Neuronal stem cell (in vitro differentiated cells): ENCODE measurements around the gene TEX19.

ENCODE experiments used
- DNase-seq: peaks from one replicate; pipeline ENCODE4 v3.0.0-alpha.2; 2013; ENCODE audit warnings: low spot score
- H2AFZ ChIP-seq: one replicate; pipeline ENCODE4 v1.6.1; 2013; ENCODE audit warnings: mild to moderate bottlenecking, low read length, inconsistent platforms
- H2AK5ac ChIP-seq: 2 replicates; pipeline ENCODE4 v1.6.1; 2013; ENCODE audit warnings: low read depth, mild to moderate bottlenecking, inconsistent platforms, low read length, moderate library complexity, mixed read lengths
- H2BK120ac ChIP-seq: 2 replicates; pipeline ENCODE4 v1.6.1; 2013; ENCODE audit warnings: low read depth, mild to moderate bottlenecking, inconsistent platforms, low read length, moderate library complexity, mixed read lengths
- H2BK12ac ChIP-seq: one replicate; pipeline ENCODE4 v1.6.1; 2013; ENCODE audit warnings: low read length, inconsistent platforms
- H2BK15ac ChIP-seq: 2 replicates; pipeline ENCODE4 v1.6.1; 2013; ENCODE audit warnings: mild to moderate bottlenecking, low read length, inconsistent platforms, mixed read lengths
- H2BK5ac ChIP-seq: one replicate; pipeline ENCODE4 v1.6.1; 2013; ENCODE audit warnings: inconsistent platforms, mild to moderate bottlenecking, low read length, moderate library complexity
- H3K14ac ChIP-seq: one replicate; pipeline ENCODE4 v1.6.1; 2013; ENCODE audit warnings: low read length, inconsistent platforms
- H3K18ac ChIP-seq: 2 replicates; pipeline ENCODE4 v1.6.1; 2013; ENCODE audit warnings: low read length, inconsistent platforms
- H3K23ac ChIP-seq: 2 replicates; pipeline ENCODE4 v1.6.1; 2013; ENCODE audit warnings: low read depth, mild to moderate bottlenecking, mixed read lengths, low read length, inconsistent platforms; ENCODE audit not compliant: poor library complexity
- H3K27ac ChIP-seq: replicated peaks from 3 replicates; pipeline ENCODE4 v1.5.1; 2013; ENCODE audit warnings: low read length, inconsistent platforms
- H3K27me3 ChIP-seq, 3 experiments: 2 replicates each; pipeline ENCODE4 v1.6.1; 2013; ENCODE audit warnings: low read length in 3 of 3, mild to moderate bottlenecking in 2 of 3, inconsistent platforms in 1 of 3, low read depth in 1 of 3, mixed read lengths in 1 of 3, moderate library complexity in 1 of 3; ENCODE audit not compliant: control insufficient read depth in 3 of 3, insufficient read depth in 3 of 3
- H3K36me3 ChIP-seq, 2 donors: replicated peaks in 1 of 2; 2 replicates each; pipeline ENCODE4 v1.6.1; 2013; ENCODE audit warnings: low read length in 2 of 2; ENCODE audit not compliant: control insufficient read depth in 2 of 2, insufficient read depth in 2 of 2
- H3K4ac ChIP-seq: 2 replicates; pipeline ENCODE4 v1.6.1; 2013; ENCODE audit warnings: inconsistent platforms, mild to moderate bottlenecking, low read length, moderate library complexity
- H3K4me1 ChIP-seq, 2 donors: 1 replicate in 1 of 2; 2 replicates in 1 of 2; pipeline ENCODE4 v1.6.1; 2013; ENCODE audit warnings: low read length in 2 of 2, low read depth in 1 of 2; ENCODE audit not compliant: control insufficient read depth in 2 of 2, insufficient read depth in 1 of 2
- H3K4me2 ChIP-seq: one replicate; pipeline ENCODE4 v1.6.1; 2013; ENCODE audit warnings: mild to moderate bottlenecking, low read length, inconsistent platforms; ENCODE audit not compliant: insufficient read depth, poor library complexity, severe bottlenecking
- H3K4me3 ChIP-seq, 2 donors: 2 replicates each; pipeline ENCODE4 v1.5.1; 2013; ENCODE audit warnings: low read length in 2 of 2, mild to moderate bottlenecking in 2 of 2, inconsistent platforms in 1 of 2, moderate library complexity in 1 of 2
- H3K79me1 ChIP-seq: one replicate; pipeline ENCODE4 v1.6.1; 2013; ENCODE audit warnings: low read depth, mild to moderate bottlenecking, inconsistent platforms, low read length, moderate library complexity
- H3K9ac ChIP-seq: one replicate; pipeline ENCODE4 v1.6.1; 2013; ENCODE audit warnings: mild to moderate bottlenecking, low read depth, low read length, inconsistent platforms; ENCODE audit not compliant: poor library complexity
- H3K9me3 ChIP-seq, 2 donors: replicated peaks in 1 of 2; 2 replicates each; pipeline versions ENCODE3 to v1.6.1; 2013; ENCODE audit warnings: low read length in 2 of 2, mild to moderate bottlenecking in 2 of 2, inconsistent platforms in 1 of 2, low read depth in 1 of 2, mixed read lengths in 1 of 2, moderate library complexity in 1 of 2; ENCODE audit not compliant: control insufficient read depth in 2 of 2, insufficient read depth in 1 of 2
- H4K8ac ChIP-seq: one replicate; pipeline ENCODE4 v1.6.1; 2013; ENCODE audit warnings: low read depth, mild to moderate bottlenecking, inconsistent platforms, low read length, moderate library complexity
- H4K91ac ChIP-seq: one replicate; pipeline ENCODE4 v1.6.1; 2013; ENCODE audit warnings: low read length, low read depth, mild to moderate bottlenecking, inconsistent platforms; ENCODE audit not compliant: poor library complexity
- WGBS, 2 donors: extraction: QIAGEN DNeasy Blood & Tissue Kit; methylation state at CpG; one replicate each; pipeline ENCODE4 v1.1.7; 2013; ENCODE audit warnings: missing lambda C conversion rate in 2 of 2, mixed read lengths in 1 of 2; ENCODE audit not compliant: insufficient read length in 2 of 2, insufficient replicate concordance in 1 of 2; ENCODE audit errors: extremely low coverage in 2 of 2; 5-methylcytosine and 5-hydroxymethylcytosine counted together

Gene TEX19

DNA sequence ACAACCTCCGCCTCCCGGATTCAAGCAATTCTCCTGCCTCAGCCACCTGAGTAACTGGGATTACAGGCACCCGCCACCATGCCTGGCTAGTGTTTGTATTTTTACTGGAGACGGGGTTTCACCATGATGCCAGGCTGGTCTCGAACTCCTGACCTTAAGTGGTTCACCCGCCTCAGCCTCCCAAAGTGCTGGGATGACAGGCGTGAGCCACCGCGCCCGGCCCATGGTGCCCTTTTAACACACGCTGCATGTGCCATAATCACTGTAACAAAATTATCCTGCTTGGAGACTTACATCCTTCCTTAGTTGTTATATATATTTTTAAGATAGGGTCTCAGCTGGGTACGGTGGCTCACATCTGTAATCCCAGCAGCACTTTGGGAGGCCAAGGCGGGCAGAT lies 47.1 kb upstream of the TEX19 start:
- no CpG with 5 or more reads among the region's 13 CpGs for WGBS, 2 donors
- no peak overlapping the region for H3K27ac ChIP-seq

DNA sequence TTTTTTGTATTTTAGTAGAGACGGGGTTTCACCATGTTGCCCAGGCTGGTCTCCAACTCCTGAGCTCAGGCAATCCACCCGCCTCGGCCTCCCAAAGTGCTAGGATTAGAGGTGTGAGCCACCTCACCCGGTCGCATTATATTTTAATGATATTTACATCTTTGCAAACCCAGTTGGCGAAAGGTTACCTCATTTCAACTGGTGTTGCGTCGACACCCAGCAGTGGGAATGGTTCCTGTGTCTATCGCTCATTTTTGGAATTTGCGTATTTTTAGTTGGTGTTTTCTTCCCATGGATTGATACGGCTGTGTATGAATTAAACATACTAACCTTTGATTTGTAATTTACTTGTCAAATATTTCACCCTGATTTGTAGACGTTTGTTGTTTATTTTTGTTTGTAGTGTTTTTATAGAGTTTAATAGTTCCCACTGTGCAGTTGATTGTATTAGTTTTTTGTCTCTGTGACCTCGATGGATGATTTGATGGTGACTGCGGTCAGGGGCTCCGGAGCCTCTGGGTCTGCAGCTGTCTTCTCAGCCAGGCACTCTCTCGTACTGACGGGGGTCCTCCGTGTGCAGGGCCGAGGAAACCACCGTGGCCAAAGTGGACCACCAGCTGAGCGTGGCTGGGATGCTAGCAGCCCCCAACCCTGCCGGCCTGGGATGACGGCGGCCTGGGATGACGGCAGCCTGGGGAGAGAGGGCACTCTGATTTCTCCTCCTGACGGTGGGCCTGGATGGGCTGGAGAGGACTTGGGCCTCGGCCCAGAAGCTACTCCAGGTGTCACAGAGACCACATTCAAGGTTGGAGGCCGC lies 45.6 kb upstream of the TEX19 start:
- Histone ChIP-seq H3K27me3 (peaks cover 0 to 39% (median 0%) of the 10 kb centered on the region in 3 experiments), H3K4me1 (peaks cover 11 to 14% of the 10 kb centered on the region in 2 donors), H4K8ac (no peak overlapping the region), H3K36me3 (no peaks in the 10 kb centered on the region), H3K27ac (no peak overlapping the region), H3K79me1 (no peaks in the 10 kb centered on the region), H2BK15ac (no peak overlapping the region), H4K91ac (peak overlapping the region; percentile 9), H2BK5ac (peak overlapping the region; percentile 53), H2BK12ac (no peak overlapping the region), H3K4me3 (no peak overlapping the region), H2AK5ac (peak overlapping the region; percentile 54), H3K9me3 (peaks cover 0 to 2% of the 10 kb centered on the region in 2 donors), H3K9ac (no peak overlapping the region), H3K23ac (peak overlapping the region; percentile 89), H3K4me2 (no peak overlapping the region), H3K14ac (peak overlapping the region; percentile 31), H2BK120ac (no peak overlapping the region), H3K18ac (peak overlapping the region; percentile 20), H2AFZ (no peak overlapping the region), H3K4ac (no peak overlapping the region)
- WGBS, 2 donors: no CpG with 5 or more reads among the region's 28 CpGs
- DNase-seq: no peak

More for the DNA sequence above, 47.1 kb upstream of the TEX19 start:
- Histone ChIP-seq H3K79me1 (no peaks in the 10 kb centered on the region), H3K4me2 (no peak overlapping the region), H4K91ac (no peak overlapping the region), H2BK120ac (no peak overlapping the region), H3K36me3 (no peaks in the 10 kb centered on the region), H2BK15ac (no peak overlapping the region), H2BK12ac (no peak overlapping the region), H3K4me1 (peaks cover 11 to 13% of the 10 kb centered on the region in 2 donors), H3K4ac (no peak overlapping the region), H4K8ac (no peak overlapping the region), H2AK5ac (no peak overlapping the region), H3K4me3 (no peak overlapping the region), H3K9ac (no peak overlapping the region), H2AFZ (no peak overlapping the region), H3K14ac (no peak overlapping the region), H3K23ac (no peak overlapping the region), H3K18ac (no peak overlapping the region), H3K27me3 (peaks cover 0 to 38% (median 0%) of the 10 kb centered on the region in 3 experiments), H3K9me3 (no peaks in the 10 kb centered on the region), H2BK5ac (no peak overlapping the region)
- no peak for DNase-seq

DNA sequence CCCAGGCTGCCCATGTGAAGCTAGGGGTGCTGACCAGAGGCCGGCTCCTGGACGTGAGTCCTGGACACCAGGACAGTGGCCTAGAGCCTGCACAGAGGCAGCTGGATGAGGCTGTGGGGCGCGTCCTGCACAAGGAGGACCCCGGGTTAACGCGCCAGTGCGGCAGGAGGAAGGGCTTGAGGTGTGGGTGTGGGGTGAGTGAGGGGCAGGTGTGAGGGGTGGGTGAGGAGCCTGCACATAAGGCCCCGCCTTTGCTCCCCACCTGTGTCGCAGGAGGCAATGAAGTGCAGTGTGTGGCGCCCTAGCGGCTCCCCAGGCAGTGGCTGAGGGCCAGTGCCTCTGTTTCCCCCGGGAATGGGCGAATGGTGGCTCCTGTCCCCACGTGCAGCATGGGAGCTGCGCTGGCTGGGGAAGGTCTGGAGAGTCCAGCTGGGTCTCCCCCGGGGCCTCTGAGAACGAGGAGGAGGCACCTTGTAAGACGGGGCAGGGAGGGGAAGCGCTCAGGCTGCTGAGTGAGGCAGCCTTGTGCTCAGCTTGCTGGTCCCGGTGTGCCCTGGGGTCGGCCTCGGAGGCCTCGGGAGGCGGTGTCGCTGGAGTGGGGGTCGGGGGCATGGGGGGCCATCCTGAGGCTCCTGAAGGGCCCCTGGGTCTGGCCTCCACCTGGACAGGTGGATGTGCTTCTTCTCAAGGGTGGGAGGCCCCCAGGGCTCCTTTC lies 44.9 kb upstream of the TEX19 start:
- H2BK15ac ChIP-seq: no peak overlapping the region
- H3K4me2 ChIP-seq: no peak overlapping the region
- H2AK5ac ChIP-seq: peak overlapping the region; percentile 94
- no peak overlapping the region for H3K4ac ChIP-seq
- H4K8ac ChIP-seq: no peak overlapping the region
- H3K27ac ChIP-seq: no peak overlapping the region
- H3K4me1 ChIP-seq: peaks cover 11 to 16% of the 10 kb centered on the region in 2 donors
- H2AFZ ChIP-seq: no peak overlapping the region
- peaks cover 0 to 39% (median under 1%) of the 10 kb centered on the region in 3 experiments for H3K27me3 ChIP-seq
- H3K9ac ChIP-seq: no peak overlapping the region
- no peak for DNase-seq
- H2BK120ac ChIP-seq: no peak overlapping the region
- H3K14ac ChIP-seq: peak overlapping the region; percentile 31
- H3K23ac ChIP-seq: peak overlapping the region; percentile 89
- no peaks in the 10 kb centered on the region for H3K79me1 ChIP-seq
- no peaks in the 10 kb centered on the region for H3K36me3 ChIP-seq
- peaks cover 3 to 4% of the 10 kb centered on the region in 2 donors for H3K9me3 ChIP-seq
- peak overlapping the region; percentile 9 for H4K91ac ChIP-seq
- H2BK5ac ChIP-seq: peak overlapping the region; percentile 53
- no peak overlapping the region for H2BK12ac ChIP-seq
- WGBS, 2 donors: no CpG with 5 or more reads among the region's 27 CpGs
- no peak overlapping the region for H3K4me3 ChIP-seq
- peak overlapping the region; percentile 27 for H3K18ac ChIP-seq
